HG03108 (cell line): ENCODE measurements around the gene CIITA.

Source experiments
- ATAC-seq: cut with Tn5 transposase; IDR thresholded peaks from one replicate; pipeline ENCODE4 v1.9.1; 2021; ENCODE audit warnings: moderate library complexity; ENCODE audit not compliant: unreplicated experiment

Gene CIITA

DNA sequence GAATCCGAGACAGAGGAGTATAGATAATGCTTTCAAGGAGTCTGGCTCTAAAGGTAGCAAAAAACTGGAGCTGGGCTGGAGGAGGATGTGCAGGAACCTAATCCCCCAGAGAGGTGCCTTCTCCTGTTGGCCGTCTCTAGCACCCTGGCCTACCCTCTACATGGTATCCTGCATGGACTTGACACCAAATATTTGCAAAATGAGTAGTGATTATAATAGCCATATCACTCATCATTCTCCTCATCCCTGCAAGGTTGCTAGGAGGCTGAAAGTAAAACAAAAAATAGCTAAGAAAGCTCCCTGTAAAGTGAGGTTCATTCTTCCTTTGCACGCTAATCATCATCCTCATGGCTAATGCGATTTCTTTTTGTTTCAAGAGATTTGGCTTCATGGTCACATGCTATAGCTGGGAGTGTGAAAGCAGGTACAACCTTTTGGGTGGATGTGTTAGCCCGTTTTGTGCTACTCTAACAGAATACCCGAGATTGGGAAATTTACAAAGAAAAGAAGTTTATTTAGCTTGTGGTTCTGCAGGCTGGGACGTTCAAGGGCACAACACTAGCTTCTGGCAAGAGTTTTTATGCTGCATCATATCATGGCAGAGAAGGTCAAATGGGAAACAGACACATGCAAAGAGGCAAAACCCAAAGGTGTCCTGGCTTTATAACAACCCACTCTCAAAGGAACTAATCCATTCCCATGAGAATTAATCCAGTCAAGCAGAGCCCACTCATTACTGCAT is 27.1 kb upstream of the CIITA start:
- ATAC-seq: no peak

DNA sequence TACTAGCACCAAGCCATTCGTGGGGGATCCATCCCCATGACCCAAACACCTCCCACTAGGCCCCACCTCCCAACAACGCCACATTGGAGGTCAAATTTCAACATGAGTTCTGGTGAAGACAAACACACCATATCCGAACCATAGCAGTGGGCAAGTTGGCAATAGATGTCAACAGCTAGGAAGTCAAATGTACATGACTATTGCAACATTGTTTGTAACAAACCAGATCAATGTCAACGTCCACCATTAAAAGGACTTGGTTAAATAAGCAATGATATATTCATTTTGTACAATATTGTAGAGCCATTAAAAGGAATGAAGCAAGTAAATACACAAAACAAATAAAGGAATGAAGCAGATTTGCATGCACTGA is 26.5 kb upstream of the CIITA start:
- ATAC-seq: no peak

DNA sequence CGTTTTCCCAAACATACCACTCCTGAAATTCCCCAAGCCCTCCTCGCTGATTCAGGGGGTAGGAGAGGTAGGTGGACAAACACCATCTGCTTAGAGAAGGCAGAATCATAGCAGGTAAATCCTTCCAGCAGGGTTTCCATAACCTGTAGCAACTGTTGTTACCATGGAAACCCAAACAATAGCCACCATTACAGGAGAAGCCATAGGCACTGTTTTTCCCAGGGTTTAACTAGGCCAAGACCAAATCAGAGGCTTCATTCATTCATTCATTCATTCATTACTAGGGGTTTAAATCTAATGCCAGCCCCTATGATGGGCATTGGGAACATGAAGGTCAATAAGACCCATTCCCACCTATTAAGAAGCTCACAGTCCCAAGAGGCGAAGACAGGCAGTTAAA is 25.5 kb upstream of the CIITA start:
- no peak for ATAC-seq

DNA sequence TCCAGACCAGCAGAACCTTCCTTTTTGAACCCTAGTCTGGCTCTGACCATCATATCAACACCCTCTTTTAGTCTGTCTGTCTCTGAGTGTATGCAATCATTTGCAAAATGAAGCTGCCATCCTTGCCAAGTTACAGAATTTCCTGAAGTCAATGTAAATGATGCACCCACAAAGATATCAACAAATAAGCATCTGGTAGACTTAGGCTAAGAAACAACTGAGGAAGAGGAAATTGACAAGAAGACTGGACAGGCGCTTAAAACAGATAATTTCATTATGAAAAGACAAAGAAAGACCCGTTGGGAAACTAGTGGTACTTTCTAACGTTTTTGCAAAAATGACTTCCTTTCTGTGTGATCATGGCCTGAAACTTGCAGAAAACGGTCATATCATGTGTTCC is 24.7 kb upstream of the CIITA start:
- ATAC-seq: no peak

DNA sequence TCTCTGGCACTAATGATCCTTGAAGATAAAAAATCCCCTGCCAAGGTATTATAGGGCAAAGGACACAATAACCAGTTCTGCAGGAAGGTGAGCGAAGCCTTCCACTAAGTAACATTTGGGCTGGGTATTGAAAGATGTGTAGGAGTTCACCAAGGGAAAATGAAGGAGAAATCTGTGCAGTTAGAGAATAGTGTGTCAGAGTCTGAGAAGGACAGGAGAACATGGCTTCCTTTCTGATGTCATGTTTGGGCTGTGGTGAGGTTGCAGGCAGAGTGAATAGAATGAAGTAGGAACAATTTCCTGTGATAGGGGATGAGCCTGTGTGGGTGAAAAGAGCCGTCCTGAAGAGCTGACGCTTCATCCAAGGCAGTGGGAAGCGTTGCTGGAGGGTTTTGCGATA is 24.1 kb upstream of the CIITA start:
- no peak for ATAC-seq

DNA sequence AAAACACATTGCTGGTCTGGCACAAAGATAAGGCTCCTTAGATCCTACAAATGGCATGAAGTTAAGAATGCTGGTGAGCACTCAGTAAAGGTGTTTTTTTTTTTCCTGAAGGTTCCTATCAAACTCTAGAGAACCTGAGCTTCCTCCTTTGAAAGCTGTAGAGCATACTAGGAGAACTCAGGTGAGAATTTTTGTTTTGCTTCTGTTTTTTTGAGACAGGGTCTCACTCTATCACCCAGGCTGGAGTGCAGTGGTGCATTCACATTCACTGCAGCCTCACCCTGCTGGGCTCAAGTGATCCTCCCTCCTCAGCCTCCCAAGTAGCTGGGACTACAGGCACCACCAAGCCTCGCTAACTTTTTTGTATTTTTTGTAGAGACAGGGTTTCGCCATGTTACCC is 21.0 kb upstream of the CIITA start:
- ATAC-seq: no peak

DNA sequence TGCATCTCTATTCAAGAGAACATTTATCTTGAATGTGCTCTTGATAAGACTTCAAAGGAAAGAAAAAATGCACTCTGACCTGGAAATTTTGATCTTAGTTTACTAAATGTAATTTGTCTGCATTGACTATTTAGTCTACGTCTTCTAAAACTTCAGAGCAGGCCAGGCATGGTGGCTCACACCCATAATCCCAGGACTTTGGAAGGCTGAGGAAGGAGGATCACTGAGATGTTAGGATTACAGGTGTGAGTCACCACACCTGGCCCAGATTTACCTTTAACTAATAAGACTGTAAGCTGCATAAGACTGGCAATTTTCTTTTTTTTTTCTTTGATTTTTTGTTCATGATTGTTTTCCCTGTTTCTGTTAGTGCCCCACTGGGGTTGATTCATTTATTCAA is 18.8 kb upstream of the CIITA start:
- no peak for ATAC-seq

DNA sequence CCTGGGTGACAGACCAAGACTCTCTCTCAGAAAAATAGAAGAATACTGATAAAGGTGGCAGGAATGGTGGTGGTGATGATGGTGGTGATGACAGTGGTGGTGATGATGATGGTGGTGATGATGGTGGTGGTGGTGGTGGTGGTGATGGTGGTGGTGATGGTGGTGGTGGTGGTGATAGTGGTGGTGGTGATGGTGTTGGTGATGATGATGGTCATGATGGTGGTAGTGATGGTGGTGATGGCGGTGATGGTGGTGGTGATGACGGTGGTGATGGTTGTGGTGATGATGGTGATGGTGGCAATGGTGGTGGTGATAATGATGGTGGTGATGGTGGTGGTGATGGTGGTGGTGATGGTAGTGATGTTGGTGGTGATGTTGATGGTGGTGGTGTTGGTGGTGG is 18.0 kb upstream of the CIITA start:
- ATAC-seq: no peak

DNA sequence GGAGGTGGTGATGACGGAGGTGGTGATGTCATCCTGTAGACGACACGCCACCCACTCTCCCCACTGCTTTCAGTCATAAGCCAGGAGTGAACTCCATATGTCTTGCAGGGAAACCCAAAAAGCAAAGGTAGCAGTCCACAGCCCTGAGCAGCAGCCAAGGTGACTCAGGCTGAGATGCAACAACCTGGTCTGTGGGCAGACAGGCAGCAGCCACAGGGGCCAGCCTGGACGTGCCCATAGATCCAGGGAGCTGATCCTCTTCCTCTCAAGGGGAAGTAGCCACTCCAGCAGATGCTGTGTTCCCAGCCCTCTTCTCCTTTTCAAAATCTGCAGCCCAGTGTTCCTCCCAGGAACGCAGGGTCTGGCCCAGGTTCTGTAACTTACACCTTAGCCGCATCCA is 17.3 kb upstream of the CIITA start:
- ATAC-seq: no peak

DNA sequence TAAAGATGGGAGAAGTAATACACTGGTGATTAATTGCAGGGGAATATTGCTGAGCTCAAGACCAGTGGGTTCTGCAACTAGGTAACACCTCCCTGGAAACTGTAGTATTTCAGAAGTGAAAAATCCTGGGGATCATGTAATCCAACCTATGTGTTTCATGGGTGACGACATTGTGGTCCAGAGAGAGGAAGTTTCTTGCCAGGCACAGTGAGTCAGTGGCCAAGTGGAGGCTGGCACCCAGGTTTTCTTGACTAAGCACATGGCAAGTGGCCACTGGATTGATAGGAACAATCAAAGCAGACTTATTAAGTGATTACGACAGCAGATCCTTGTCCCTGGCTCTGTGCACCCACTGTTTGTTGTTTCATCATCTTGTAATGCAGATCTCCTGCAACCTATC is 14.6 kb upstream of the CIITA start:
- ATAC-seq: no peak

DNA sequence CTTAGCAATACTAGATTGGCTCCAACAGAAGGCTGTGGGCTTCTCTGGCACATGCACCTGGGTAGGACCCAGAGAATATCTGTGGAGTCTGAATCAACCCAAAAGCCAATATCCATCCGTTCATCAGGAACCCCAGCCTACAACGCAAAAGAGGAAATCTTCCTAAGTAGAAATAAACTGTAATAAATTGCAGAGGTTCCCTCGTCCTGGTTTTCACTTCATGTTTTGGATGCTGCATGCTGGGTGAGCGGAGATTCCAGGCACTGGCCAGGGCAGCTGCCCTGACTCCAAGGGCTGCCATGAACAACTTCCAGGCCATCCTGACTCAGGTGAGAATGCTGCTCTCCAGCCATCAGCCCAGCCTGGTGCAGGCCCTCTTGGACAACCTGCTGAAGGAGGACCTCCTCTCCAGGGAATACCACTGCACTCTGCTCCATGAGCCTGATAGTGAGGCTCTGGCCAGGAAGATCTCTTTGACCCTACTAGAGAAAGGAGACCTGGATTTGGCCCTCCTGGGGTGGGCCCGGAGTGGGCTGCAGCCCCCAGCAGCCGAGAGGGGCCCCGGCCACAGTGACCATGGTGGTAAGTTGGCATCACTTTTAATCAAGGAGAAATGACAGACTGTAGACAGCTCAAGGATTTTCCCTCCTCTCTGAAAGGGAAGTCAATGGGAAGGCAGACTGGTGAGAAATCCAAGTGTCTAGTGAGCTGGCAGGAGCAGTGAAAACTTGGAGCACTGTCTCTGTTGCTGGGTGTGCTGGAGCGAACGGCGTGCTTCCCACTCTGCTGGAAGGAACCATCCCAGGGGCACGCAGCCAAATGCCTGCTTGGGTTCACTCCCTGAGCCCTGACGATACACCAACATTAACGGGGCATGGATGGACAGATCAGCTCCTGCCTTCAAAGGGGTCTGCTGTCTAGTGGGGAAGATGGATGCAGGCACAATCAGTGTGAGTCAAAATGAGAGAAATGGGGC is 10.7 kb upstream of the CIITA start:
- ATAC-seq: no peak

DNA sequence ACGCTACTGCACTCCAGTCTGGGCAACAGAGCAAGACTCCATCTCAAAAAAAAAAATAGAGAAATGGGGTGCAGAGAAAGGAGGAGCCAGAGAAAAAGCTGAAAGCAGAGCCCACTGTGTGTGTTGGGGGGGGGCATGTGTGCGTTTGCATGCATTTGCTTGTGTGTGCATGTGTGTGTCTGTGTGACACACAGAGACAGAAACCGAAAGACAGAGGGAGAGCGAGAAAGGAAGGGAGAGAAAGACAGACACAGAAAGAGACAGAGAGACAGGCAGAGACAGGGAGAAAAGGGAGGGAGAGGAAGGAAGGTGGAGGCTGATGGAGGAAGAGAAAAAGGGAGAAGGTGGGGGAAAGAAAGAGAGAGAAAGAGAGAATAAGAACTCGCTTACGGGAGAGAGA is 9.8 kb upstream of the CIITA start:
- ATAC-seq: no peak

DNA sequence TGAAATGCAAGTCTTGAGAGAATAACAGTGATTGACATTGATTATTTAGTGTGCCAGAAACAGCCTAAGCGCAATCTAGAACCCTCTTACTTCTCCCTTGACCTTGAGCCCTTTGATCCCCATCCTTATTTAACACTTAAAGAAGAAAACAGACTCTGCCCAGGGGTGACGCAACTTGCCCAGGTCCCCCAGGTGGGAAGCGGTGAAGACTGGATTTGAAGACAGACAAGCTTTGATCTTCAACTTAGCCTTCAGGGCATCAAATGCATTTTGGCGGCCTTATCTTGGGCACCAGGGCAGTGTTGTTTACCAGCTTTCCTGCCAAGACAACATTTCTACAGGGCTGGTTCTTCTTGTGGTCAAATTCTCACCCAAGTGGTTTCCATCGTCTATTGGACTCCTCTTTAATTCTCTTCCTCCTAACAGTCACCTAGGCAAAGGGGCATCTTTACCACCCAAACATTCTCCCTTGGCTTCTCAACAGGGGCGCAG is 8.9 kb upstream of the CIITA start:
- no peak for ATAC-seq

DNA sequence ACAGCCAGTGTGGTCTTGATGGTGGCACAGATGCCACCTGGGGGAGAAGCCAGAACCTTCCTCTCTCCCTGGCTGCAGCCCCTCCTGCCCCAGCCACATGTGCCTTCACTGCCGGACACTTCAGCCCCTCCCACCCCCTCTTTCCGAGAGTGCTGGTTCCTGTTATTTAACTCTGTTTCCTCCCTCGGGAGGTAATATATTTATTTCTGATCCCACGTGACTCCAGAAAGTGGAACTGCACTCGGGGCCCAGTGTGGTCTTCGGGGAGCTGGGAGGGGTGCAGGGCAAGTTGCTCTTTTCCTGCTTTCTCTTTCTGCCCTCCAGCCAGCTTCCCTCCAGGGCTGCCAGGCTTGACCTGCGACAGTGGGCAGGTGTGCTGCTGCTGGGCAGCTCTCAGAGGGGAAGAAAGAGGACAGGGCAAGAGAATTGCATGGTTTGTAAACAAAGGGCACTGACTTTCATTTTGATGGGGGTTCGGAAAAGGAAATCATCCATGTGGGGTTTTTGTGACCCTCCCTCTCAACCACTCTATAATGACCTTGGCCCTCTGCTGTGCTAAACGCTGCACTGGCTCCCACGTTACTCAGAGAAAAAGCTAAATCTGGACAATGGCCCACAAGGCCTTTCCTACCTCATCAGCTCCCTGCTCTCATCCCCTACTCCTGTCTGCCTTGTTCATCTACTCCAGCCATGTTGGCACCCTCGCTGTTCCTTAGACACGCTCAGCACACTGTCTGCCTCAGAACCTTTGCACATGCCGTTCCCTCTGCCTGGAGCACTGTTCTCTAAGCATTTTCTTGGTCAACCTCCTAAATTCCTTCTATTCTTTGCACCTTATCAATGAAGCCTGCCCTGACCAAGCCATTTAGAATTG is 8.2 kb upstream of the CIITA start:
- peak; percentile 45 for ATAC-seq

DNA sequence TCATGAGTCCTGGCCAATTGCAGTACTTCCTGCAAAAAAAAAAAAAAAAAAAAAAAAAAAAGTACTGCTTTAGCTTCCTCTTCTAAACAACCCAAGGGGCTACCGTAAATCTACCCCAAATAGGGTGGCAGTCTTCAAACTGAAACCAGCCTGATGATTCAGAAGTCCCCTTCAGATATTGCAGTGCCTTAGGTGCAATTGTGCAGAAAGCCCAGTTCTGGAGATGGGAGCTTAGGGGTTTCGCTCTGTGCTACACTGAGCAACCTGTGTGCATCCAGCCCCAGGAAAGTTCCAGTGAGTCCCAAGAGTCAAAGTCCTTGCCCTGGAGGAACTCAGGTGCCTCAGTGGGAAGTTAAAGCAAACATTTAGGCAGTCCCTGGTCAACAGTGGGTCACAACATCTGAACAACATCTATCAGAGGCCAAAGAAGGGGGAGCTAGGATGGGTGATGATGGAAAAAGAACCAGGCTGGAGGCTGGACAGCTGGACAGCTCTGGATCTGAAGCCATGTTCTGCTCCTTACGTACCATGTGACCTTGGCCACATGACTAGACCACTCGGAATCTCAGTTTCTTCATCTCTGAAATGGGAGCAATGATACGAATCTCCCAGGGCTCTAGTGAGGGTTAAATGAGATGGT is 6.7 kb upstream of the CIITA start:
- peak; percentile 25 for ATAC-seq

DNA sequence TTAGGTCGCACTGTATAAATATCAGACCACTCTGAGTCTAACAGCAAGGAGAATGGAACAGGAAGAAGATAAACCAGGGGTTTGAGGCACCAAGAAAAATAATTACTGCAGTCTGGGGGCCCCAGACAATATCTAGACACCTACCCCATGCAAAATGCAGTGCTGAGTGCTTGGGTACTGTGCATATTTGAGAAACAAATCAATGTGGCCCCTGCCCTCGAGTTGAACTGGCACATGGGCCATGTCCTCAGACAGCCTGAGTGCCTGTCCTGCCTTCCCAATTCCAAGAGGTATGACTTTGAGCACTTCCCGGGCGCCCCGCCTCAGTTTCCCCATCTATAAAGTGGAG is 6.2 kb upstream of the CIITA start:
- ATAC-seq: no peak

DNA sequence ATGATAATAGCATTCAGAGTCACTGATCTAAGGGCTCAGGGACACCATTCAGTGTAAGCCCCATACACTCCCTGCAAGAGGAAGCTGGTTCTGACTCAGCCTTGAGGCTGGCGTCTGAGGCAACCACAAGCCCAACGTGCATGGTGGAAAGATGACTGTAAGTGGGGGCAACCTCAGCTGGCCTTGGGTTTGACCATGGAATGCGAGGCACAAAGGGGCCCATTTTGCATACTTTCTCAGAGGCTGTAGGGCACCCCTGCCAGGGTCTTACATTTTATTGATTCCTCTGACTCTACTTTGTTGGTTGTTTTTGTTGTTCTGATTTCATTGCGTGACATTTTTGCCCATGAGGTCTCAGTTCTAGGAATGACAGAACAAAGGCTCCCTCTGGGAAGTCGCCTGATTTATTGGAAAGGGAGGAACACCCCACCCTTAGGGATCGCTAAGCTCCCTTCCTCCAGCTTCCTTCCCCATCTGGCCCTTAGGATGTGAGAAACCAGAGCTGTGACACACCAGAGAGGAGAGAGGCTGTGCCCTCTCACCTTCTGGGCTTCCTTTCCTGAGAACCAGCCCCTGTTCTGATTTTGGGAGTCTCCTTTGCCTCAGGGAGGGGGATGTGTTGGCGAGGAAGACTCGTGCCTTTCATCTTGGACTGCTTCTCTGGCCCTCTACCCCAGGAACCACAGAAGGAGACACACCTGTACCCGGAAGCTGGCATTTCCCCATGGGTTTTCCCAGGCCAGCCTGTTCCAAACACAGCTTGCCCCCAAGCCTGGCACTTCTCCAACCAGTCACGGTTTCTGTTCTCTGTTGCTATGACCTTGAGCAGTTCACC is 5.6 kb upstream of the CIITA start:
- ATAC-seq: peak; percentile 38

DNA sequence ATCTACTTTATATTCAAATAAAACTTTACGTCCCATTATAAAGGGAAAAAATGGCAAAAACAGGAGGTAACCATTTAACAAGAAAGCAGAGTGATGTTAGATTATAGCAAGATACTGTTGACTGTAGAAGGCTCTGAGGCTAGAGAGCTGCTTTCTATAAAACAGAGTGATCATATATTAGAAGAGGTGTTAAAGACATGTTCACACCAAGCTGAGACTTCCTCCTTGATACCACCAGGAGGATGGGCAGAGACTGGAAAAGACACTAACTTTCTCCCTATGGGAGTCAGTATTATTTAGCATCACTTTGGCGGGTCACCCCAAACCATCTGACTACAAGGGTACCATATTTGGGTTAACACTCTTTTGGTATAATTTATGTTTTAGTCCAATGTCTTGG is 687 bp upstream of the CIITA start:
- no peak for ATAC-seq

DNA sequence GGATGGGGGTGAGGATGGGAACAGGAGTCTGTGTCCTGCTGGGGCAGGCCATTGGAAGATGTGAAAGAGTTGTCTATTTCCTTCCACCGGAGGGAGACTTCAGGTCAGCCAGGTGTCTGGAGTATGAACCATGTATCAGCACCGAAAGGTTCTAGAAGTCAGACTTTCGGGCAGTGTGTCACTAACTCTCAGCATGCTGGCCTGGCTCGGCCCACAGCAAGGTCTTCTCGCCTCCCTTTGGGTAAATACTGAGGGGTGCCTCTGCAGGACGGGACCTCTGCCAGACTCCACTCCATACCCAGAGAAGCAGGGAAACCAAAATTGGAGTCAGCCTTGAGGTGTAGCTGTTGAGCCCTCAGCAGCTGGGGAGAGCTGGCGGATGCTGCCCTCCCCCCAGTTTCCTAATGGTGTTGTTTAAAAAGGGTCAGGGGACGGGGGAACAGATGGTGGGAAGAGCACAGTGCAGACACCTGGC is 507 bp downstream of the CIITA start:
- ATAC-seq: no peak

DNA sequence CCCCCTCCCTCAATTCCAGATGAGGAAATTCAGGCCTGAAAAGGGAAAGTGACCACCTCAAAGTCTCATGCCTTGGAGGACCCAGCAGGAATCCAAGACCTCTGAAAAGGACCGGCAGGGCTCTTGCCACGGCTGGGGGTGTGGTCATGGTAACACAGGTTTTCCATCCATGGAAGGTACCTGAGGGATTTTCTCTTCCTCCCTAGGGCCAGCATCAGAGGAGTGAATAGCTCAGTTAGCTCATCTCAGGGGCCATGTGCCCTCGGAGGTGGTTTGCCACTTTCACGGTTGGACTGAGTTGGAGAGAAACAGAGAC is 1.3 kb downstream of the CIITA start:
- ATAC-seq: no peak
